ENCODE measurements around the gene CFP.

Gene CFP

DNA sequence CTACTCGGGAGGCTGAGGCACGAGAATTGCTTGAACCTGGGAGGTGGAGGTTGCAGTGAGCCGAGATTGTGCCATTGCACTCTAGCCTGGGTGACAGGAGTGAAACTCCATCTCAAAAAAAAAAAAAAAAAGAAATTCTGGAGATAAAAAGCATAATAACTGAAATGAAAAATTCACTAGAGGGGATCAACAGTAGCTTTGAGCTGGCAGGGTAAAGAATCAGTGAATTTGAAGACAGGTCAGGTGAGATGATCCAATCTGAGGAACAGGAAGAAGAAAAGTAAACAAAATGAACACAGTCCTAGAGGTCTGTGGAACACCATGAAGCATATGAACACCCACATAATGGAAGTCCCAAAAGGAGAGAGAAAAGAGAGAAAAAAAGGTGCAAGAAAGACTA is 32.5 kb downstream of the CFP start:
- DNase-seq: no peak

DNA sequence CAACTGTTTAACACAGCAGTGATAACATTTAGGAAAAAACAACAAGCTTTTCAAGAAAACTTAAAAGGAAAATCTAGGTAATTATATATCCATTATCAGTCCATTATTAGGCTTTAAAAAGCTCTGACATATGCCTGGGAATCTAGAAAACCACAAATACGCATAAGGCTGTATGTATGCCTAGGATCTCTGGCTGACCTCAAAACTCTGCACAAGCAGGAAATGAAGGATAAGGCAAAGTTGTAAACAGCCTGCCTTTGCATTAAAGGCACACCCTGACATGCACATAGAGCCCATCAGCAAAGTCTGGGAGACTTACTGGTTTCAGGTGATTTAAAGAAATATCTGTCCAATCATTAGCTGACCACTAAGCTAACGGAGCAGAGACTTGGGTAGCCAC is 33.5 kb downstream of the CFP start:
- DNase-seq: no peak

DNA sequence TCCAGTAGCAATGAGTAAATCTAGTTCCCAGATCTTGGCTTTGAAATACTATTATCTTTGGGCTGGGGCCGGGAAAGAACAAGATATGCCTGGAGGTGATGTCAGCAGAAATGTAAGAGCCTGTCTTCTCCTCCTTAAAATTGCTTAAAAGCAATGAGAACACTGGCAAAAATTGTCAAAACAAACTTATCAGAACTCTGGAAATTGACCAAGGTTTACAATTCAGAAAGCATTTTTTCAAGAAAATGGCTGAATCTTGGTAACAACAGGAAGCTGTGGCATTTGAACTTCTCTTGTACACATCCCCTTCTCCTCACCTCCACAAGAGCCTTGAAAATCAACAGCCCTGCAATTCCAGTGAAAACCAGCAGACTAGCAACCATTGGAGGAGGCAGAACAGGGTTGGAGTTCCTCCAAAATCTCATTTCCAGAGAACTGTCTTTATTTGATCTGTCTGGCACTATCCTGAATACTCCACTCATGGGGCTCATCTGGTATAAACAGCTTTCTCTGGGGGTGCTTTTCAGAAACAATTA is 33.9 kb downstream of the CFP start:
- no peak for DNase-seq

DNA sequence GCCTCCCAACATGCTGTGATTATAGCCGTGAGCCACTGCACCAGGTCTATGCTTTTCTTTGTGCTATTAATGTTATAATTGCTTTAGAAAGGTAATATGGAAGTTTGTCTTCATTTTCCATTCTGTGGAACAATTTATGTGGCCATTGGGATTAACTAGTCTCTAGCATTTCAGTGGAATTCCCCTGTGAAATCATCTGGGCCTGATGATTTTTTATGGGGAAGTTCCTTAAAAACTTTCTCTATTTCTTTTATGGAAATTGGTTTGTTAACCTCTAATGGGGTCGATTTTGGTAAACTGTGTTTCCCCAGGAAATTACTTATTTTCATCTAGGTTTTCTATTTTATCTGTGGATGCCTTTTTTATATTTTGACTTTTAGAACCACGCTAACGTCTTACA is 36.2 kb downstream of the CFP start:
- no peak for DNase-seq

DNA sequence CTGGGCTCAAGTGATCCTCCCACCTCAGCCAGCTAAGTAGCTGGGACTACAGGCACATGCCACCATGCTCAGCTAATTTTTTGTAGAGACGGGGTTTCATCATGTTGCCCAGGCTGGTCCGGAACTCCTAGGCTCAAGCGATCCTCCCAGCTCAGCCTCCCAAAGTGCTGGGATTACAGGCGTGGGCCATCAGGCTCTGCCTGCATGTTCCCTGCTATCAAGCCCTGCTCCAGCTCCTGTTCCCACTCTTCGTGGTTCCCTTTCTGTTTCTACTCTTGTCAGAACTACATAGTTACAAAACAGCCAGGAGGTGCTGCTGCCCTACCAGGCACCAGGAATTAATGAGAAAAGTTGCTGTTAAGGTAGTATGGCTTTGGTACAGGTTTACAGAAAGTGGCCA is 38.7 kb downstream of the CFP start:
- DNase-seq: no peak

DNA sequence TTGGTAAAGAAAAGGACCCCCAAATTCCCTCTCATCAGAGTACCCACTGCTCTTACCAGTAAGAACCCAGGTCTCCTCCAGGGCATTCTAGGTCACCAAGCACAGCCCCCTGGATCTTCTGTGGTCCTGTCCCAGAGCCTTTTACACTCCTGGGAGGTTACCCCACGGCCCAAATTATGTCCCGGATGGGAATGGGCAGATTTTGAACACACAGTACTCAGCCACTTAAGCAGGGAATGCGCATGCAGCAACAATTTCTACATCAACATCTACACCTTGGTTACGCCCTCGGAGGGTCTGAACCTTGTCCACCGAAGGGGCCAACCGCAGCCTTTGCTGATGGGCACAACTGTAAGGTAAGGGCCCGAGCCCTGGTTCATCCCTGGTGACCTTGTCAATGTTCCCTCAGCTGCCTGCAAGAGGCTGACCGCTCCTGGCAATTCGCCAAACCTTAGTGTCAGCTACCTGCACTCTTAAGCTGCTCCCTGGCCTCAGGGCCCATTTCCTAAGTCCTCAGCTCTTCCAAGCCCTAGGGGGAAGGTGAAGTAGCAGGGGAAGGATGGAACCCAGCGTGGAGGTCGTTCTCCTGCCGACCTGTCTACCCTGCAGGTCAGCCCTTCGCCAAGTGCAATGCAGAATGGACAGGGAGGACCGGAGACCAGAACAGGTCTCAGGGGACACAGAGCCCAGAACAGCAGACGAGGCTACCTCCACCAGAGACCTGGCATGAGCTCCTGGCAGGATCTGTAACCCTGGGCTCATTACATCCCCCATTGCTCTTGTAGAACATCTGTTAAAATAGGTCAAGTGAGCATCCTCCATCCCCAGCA is 41.6 kb downstream of the CFP start:
- DNase-seq: no peak

DNA sequence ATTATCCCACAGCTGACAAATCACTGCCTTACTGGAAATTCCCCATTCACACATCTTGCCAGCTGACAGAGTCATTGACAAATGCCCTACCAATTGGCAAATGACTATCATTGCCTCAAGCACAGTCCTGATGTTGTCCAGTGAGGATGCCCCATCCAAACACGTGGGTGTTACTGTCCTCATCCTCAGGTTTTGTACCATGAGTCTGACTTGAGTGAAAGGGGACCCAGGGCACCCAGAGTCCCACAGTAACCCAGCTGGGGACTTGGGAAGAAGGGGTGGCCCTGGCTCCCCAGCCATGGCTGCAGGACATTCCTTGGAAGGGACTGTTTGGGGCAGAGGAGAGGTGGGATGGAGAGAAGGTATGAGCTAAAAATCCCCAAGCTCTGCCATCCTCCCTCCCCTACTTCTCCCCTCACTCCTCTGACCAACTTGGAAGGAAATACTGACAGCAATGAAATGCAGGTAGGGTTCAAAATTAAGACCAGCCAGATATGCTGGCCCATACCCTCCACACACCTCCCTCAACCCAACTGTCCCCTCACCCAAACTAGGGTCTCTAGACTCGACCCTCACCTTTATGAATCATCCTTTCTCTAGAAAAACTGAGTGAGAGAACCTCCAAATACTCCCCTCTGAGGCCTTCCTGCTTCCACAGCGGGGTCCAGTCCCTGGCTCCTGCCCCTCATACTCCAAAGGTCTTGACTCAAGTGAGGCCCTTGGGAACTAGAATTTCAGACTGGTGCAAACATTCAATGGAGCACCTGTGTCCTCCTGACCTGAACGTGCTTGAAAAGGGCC is 42.4 kb downstream of the CFP start:
- DNase-seq: no peak

DNA sequence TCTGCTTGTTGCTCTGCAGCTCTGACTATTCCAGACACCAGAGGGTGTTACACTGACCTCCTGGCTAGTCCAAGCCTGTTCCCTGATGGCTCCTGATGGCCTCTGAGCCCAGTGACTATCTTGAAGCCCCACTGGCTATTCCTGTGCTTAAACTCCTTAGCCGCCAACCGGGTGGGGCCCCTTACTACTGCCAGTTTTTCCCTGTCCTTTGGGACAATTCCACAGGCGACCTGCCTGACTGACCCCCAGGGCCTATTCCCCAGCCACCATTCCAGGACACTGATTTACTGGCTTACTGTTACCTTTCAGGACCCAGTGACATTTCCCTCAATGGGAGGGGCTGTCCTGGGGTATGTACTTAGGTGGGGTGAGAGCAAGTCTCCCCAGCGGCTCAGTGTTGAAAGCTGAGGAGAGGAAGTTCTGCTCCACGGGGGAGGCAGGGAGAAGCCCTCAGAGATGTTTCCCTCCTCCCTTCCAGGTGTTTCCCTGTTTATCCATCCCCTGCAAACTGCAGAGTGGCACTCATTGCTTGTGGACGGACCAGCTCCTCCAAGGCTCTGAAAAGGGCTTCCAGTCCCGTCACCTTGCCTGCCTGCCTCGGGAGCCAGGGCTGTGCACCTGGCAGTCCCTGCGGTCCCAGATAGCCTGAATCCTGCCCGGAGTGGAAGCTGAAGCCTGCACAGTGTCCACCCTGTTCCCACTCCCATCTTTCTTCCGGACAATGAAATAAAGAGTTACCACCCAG is 43.5 kb downstream of the CFP start:
- no peak for DNase-seq

DNA sequence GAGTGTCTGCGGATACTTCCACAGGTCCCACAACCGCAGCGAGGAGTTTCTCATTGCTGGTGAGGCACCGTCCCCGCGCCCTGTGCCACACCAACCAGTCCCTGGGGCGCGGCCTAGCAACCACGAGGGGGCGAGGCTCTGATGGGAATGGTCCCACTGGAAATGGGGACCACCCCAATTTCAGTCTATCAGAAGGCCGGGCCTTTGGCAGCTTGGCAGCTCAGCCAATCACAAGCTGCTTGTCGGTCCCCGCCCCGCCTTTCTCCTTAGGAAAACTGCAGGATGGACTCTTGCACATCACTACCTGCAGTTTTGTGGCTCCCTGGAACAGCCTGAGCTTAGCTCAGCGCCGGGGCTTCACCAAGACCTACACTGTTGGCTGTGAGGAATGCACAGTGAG is 44.5 kb downstream of the CFP start:
- no peak for DNase-seq

DNA sequence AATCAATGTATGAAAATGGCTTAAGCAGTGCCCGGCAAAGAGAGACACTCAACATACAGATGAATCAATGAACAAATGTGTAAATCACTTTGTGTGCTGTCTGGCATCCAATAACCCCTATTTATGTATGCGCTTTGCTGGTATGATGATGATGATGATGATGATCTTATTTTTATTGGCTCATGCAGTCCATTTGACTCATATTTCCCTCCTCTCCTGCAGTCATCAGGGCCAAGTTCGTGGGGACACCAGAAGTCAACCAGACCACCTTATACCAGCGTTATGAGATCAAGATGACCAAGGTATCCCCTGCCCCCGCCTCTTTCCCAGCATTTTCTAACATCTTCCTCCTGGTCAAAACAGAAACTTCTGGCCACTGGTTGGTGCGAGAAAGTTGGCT is 45.0 kb downstream of the CFP start:
- DNase-seq: no peak

DNA sequence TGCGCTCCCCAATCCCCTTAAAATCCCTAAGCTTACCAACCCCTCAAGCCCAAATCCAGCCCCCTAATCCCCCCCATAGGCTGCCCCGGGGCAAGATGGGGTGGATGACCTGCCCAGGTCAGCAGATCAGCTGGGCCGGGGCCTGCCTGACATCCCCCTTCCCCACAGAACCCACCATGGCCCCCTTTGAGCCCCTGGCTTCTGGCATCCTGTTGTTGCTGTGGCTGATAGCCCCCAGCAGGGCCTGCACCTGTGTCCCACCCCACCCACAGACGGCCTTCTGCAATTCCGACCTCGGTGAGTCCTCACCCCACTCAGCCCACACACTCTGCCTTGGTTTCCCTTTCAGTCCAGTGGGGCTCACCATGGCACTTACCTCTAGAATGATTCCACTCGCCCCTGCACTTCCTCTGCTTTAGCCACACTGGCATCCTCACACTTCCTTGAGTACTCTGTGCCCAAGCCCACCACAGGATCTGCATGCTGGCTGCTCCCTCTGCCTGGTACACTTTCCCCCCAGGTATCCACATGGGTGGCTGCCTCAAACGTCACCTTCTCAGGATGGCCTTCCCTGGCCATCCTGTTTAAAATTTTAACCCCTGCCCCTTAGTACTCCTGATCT is 46.4 kb downstream of the CFP start:
- DNase-seq: no peak

DNA sequence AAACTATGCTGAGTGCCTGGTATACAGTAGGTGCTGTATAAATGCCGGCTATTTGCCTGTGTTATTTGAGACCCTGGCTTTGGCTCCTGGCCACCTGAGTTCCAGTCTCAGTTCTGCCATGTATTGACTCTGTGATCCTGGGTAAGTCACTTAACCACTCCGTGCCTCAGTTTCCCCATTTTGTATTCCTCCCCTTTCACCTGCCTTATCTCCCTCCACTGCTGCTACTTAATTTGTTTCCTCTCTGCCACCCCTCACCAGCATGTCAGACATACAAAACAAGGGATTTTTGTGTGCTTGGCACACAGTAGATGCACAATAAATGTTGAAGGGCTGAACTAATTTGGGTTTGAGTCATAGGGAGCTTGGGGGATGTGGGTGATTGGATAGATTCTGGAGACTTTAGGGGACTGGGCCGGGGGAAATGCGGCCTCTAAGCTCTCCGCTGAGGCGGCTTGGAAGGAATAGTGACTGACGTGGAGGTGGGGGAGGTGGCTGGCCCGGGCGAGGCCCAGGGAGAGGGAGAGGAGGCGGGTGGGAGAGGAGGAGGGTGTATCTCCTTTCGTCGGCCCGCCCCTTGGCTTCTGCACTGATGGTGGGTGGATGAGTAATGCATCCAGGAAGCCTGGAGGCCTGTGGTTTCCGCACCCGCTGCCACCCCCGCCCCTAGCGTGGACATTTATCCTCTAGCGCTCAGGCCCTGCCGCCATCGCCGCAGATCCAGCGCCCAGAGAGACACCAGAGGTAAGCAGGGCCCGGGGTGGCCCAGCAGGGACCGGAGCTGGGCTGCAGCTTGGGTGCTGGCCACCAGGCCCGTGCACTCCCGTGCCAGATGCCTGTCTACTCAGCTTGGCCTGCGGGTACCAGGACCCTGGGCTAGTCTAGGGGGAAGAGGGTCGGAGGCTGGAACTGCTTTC is 47.7 kb downstream of the CFP start, which contains the start of gene TIMP1:
Gene TIMP1 (plus strand): TSS at position 706 of the 917 bp plus-strand sequence. CDS start 980 bp downstream, outside the sequence.
- DNase-seq: peak; percentile 73

DNA sequence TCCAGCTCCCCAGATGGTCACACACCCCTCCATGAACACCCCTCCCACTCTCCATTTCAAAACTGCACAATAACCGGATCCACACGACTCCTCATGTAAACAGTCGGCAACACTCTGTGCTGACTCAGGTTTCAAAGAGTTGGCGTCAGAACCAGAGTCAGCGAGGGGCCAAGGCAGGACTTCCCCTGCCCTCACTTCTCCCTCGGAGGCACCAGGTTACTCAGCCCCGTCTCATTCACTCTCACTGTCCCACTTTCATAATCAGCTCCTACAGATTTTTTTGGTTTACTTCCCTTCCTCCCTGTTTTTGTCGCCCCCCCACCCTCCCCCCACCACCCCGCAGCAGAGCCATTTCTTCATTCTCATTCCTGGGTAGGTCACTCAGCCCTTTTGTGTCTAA is 50.2 kb downstream of the CFP start:
- DNase-seq: no peak

DNA sequence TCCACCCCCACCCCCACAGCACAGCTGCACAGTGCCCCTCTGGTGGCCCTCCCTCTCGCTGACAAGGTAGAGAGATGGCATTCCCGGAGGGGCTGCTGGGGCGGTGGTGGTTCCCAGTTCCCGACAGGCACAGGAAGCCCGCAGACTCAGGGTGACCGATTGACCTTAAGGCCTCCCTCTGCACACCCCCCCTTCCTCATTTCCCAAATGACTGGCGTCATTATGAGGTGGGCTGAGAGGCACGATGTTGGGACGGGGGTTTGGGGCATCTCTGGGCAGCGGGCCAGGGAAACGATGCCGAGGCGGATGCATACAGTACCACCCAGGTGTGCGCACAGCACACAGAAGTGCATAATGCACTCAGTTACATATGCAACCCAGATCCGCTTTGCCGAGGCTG is 51.0 kb downstream of the CFP start:
- DNase-seq: no peak

DNA sequence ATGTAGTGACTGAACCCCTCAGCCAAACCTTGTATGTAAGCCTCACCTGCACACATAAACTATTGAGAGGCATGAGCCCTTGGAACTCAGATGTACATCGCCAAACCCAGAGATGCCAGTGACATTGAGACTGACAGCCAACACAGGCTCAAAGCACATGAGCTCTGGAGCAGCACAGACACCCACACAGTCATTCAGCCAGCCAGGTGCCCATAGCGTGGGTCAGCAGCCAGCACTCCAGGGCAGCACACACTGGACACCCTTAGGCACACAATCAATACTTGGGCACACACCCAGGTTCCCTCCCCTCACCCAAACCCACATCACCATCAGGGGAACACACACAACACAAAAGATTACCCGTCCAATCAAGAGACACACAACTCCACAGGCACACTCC is 51.8 kb downstream of the CFP start:
- no peak for DNase-seq

DNA sequence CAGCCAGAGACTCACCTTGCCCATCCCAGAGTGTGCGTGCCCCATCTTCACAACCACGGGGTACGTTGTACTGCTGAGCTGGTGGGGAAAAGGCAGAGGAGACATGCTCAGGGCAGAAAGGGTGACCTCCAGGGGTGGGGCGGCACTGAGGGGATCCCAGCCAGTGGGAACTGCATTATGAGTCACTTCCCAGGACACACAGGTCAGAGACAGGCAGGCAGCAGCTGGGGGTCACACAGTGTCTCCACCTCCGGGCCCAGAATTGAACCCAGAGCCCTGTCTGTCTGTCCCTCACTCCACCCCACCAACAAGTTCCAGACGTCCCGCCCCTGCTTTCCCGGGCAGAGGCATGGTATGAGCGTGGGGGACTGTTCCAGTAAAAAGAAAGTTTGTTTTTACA is 52.3 kb downstream of the CFP start:
- DNase-seq: no peak

DNA sequence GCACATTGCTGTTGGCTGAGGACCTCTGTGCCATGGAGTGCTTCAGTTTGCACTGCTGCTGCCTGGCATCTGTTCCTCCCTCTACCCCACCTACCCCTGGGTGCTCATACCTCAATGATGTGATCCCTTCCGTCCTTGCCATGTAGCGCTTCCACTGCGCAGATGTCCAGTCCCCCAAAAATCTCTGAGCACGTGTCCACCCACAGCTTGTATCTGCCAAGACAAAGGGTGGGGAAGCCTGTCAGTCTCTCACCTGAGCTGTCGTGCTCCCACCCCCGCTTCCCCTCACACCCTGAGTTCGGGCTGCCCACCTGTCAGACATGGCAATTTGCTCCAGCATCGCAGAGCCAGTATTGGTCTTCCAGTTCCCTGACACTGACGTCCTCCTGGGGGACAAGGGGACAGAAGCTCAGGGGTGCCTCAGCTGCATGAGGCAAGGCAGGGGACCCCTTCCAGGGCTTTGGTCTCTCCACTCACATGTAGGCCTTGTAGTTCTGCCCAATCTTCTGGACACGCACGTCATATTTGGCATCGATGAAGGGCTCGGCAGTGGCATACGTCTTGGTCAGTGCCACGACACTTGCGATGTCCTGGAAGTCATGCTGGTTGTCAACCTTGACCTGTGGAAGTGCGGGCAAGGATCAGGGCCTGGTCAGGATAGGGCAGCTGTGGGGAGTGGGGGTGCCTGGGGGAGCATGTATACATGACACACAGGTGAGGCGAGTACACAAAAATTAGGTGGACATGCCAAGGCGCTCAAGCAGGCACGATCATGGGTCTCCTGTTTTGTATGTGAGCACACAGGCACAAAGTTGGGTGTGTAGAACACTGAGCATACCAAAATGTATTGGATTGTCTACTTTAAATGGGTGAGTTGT is 53.5 kb downstream of the CFP start:
- no peak for DNase-seq

DNA sequence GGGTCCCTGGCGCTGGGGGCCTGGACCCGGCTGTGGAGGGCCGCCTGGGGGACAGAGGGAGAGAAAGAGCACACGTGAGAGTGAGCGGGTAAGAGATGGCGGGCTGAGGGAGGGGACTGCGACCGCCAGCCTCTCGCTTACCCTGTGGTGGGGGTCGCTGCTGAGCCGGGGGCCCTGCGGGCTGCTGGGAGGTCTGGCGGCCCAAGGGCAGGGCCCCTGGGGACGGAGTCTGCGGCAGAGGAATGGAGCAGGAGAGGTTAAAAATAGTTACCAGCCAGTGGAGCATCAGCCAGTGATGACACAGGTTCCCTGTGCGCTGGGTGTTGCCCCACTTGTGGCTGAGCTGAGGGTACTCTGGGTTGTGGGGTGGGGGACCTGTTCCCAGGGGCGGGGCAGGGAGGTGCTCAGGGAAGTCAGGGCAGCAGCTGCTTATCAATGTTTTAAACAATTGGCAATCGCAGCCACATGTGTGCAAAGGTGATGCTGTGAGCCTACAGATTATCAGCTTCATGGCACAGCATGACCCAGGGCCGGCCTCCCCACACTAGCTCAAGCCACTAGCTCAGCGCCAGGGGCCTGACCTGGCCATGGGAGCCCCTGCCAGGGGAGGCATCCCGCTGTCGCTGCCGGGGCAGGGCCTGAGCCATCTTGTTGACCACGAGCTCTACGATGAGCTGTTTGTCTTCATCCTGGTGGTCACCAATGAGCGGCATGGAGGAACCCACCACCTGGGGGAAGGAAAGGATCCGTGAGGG is 55.0 kb downstream of the CFP start:
- DNase-seq: no peak

DNA sequence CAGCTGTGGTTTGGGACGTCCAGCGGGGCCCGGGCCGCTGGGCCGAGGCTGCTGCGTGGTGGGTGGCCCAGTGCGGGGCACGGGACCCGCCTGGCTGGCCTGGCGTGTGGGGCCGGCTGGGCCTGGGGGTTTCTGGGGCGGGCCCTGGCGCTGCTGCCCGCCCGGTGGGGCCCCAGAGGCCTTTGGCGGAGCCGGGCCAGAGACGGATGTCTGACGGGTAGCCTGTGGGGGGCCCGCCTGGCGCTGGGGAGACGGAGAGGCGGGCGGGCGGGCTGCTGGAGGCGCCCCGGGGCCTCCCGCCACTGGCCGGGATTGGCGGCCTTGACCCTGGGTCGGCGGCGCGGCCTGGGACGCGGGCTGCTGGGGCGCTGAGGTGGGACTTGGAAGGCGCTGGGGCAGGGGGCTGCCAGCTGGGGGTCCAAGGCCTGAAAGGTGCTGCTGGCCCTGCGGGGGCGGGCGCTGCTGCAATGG is 55.6 kb downstream of the CFP start:
- no peak for DNase-seq

Data from activated CD4-positive, CD25-positive, alpha-beta regulatory T cell treated with anti-CD3 and anti-CD28 coated beads, Interleukin-2, amount 50 U/mL, for 72 hours (primary cell).